ENCODE measurements around the gene TMA16. TPM values are rescaled to one million over a fixed set of nuclear protein-coding genes. Genes with fewer than 3 reads are reported as not detected.

TMA16 gene
- total and polyA plus RNA-seq, 2 of the 13 experiments (the other 11 are each of a cell fraction or from before 2014, with no cell fraction given), result 8.1 to 52.5 TPM

DNA sequence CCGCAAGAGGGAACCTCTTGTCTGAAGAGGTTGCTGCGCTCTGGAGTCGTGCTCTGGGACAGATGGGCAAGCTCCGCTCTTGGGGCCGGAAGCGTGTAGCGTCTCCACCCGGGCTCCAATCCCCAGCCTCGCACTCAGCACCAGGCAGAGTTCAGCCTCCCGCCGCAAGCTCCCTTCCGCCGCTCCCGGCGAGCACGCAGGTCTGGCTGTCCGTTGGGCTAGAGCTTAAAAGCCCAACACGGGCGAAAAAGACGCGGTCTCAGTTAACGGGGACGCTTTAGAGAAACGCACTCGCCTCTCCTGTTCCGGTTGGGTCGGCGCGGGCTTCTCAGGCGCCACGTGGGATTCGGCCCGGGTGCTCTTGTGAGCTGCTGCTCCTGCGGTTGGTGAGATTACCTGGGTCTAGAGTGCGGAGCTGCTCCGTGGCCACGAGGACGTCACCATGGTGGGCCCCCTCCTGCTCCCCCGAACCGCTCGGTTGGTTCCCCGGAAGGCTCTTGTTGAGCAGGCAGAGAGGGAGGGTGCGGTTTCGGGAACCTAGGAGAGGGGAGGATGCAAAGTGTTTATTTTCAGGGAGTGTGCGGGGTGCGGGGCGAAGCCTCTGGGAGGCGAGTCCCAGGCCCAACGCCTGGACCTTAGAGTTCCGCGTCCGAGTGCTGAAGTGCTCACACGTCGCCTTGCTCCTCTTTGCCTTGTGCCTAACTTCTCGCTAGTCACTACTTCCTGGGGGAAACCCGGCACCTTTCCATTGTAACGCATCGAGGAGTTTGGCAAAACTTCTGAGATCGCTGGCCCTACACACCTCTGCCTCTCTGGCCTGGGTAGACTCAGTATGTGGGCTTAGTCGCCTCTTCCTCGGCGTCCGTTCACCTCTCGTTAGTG, at the start of gene TMA16 (continued):
- TF ChIP-seq ZNF34 (CRISPR knock-in tag; IDR thresholded peaks at IDR 0.05; ENCODE audit: borderline replicate concordance) (peak; percentile 93; the same call in 1 of the 2 replicates), ZNF678 (CRISPR knock-in tag; IDR thresholded peaks at IDR 0.05) (peak; percentile 74; the same call in 1 of the 2 replicates), CC2D1A (CRISPR knock-in tag; IDR thresholded peaks at IDR 0.05) (no peak), POLR2AphosphoS2 (IDR thresholded peaks at IDR 0.05; ENCODE audit: low read depth, low read length) (no peak), ZNF781 (CRISPR knock-in tag; IDR thresholded peaks at IDR 0.05; ENCODE audit: borderline replicate concordance, not compliant biosample characterization) (peak; percentile 94), TBP (CRISPR knock-in tag; IDR thresholded peaks at IDR 0.05) (no peak), MED1 (CRISPR knock-in tag; IDR thresholded peaks at IDR 0.05) (peak; percentile 88), ZNF747 (CRISPR knock-in tag; IDR thresholded peaks at IDR 0.05; ENCODE audit: borderline replicate concordance) (peak; percentile 96), ZNF556 (CRISPR knock-in tag; IDR thresholded peaks at IDR 0.05; ENCODE audit: borderline replicate concordance) (peak; percentile 98), ZNF788 (CRISPR knock-in tag; IDR thresholded peaks at IDR 0.05; ENCODE audit: borderline replicate concordance) (peak; percentile 99)
- TF ChIP-seq, protein P1, sequence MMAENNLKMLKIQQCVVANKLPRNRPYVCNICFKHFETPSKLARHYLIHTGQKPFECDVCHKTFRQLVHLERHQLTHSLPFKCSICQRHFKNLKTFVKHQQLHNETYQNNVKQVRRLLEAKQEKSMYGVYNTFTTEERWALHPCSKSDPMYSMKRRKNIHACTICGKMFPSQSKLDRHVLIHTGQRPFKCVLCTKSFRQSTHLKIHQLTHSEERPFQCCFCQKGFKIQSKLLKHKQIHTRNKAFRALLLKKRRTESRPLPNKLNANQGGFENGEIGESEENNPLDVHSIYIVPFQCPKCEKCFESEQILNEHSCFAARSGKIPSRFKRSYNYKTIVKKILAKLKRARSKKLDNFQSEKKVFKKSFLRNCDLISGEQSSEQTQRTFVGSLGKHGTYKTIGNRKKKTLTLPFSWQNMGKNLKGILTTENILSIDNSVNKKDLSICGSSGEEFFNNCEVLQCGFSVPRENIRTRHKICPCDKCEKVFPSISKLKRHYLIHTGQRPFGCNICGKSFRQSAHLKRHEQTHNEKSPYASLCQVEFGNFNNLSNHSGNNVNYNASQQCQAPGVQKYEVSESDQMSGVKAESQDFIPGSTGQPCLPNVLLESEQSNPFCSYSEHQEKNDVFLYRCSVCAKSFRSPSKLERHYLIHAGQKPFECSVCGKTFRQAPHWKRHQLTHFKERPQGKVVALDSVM (CRISPR knock-in tag; IDR thresholded peaks at IDR 0.05), result peak; percentile 87
- TF ChIP-seq, protein P2, sequence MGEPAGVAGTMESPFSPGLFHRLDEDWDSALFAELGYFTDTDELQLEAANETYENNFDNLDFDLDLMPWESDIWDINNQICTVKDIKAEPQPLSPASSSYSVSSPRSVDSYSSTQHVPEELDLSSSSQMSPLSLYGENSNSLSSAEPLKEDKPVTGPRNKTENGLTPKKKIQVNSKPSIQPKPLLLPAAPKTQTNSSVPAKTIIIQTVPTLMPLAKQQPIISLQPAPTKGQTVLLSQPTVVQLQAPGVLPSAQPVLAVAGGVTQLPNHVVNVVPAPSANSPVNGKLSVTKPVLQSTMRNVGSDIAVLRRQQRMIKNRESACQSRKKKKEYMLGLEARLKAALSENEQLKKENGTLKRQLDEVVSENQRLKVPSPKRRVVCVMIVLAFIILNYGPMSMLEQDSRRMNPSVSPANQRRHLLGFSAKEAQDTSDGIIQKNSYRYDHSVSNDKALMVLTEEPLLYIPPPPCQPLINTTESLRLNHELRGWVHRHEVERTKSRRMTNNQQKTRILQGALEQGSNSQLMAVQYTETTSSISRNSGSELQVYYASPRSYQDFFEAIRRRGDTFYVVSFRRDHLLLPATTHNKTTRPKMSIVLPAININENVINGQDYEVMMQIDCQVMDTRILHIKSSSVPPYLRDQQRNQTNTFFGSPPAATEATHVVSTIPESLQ (CRISPR knock-in tag; conservative IDR thresholded peaks at IDR 0.05), result no peak
- TF ChIP-seq, protein P3, sequence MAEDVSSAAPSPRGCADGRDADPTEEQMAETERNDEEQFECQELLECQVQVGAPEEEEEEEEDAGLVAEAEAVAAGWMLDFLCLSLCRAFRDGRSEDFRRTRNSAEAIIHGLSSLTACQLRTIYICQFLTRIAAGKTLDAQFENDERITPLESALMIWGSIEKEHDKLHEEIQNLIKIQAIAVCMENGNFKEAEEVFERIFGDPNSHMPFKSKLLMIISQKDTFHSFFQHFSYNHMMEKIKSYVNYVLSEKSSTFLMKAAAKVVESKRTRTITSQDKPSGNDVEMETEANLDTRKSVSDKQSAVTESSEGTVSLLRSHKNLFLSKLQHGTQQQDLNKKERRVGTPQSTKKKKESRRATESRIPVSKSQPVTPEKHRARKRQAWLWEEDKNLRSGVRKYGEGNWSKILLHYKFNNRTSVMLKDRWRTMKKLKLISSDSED (CRISPR knock-in tag; IDR thresholded peaks at IDR 0.05), result 0 out of 2 replicates have a peak, but pooled peaks have one; percentile 57

Measured in HepG2 (cell line).